Measurements from ENCODE around the gene CDC42. TPM values are rescaled to one million over a fixed set of nuclear protein-coding genes. Genes with fewer than 3 reads are reported as not detected.
A peak's percentile ranks its signal among the peaks of the same experiment; 100 is the strongest.

Gene CDC42
- total and polyA plus RNA-seq, 3 experiments from 2014 or later, result 294 to 347 (median 317) TPM

DNA sequence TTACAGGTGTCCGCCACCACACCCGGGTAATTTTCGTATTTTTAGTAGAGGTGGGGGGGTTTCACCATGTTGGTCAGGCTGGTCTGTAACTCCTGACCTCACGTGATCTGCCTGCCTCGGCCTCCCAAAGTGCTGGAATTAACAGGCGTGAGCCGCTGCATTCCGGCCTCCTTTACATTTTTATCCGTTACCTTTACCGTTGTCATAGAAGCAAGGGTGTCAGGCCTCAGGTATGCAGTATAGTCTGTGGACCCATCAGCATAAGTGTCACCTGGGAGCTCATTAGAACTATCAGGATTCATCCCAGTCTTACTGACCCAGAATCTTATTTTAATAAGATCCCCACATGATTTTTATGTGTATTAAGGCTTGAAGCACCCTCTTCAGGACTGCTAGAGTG lies 5.4 kb downstream of the CDC42 start:
- no peak for DNase-seq
- ChIA-PET CTCF (no interaction called here), POLR2A (interaction anchor here (0.6 kb wide), 1 partner anchor 18 kb away, joined by 4 read pairs; no protein-coding TSS in a partner anchor)
- Histone ChIP-seq H3K27me3 (ENCODE audit: insufficient read depth, low read length, poor library complexity, severe bottlenecking) (no peaks in the 10 kb centered on the region), H3K4me1 (ENCODE audit: insufficient read depth, low read length) (peaks cover 78% of the 10 kb centered on the region), H3K36me3 (ENCODE audit: insufficient read depth, low read length) (no peaks in the 10 kb centered on the region), H3K27ac (ENCODE audit: low read depth, low read length) (no peak overlapping the region), H3K4me3 (ENCODE audit: low read length) (no peak overlapping the region), H3K9me3 (ENCODE audit: low read length) (no peaks in the 10 kb centered on the region)
- H3K4me3 Mint-ChIP-seq, result peak overlapping the region; percentile 49 to 84 (median 57)
- peaks cover 71 to 89% (median 88%) of the 10 kb centered on the region in 3 donors for H3K4me1 Mint-ChIP-seq
- H3K36me3 Mint-ChIP-seq, result peaks cover 10 to 60% (median 15%) of the 10 kb centered on the region in 3 donors
- H3K9me3 Mint-ChIP-seq, result peaks cover 0 to 1% (median 0%) of the 10 kb centered on the region in 5 donors
- peak overlapping the region in 5 of 8 donors; percentile 17 to 94 (median 84) for H3K27ac Mint-ChIP-seq
- peaks cover 0 to 2% of the 10 kb centered on the region in 2 donors for H3K27me3 Mint-ChIP-seq

DNA sequence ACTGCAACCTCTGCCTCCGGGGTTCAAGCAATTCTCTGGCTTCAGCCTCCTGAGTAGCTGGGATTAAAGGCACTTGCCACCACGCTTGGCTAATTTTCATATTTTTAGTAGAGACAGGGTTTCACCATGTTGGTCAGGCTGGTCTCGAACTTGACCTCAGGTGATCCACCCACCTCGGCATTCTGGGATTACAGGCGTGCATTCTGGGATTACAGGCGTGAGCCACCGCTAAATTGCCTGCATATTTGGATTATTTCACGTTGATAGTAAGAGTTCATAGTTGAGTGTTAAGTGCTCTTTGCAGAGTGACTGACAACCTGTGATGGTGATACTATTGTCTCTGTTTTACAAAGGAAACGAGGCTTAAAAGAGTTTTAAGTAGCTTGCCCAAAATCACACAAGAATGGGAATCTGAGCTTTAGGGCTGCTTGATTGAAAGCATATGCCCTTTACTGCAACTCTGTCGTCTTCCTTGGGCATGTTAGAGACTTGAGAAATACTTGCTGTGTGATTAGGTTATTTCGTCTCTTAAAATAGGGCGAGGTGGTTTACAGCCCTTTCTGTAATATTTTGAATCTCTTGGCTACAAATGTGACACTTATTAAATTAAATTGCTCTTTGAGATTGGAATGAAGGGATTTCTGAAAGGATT lies 12.4 kb downstream of the CDC42 start:
- H3K36me3 ChIP-seq (ENCODE audit: insufficient read depth, low read length), result peaks cover 12% of the 10 kb centered on the region
- peaks cover 90% of the 10 kb centered on the region for H3K4me1 ChIP-seq (ENCODE audit: insufficient read depth, low read length)
- no peaks in the 10 kb centered on the region for H3K27me3 Mint-ChIP-seq
- H3K27me3 ChIP-seq (ENCODE audit: insufficient read depth, low read length, poor library complexity, severe bottlenecking), result no peaks in the 10 kb centered on the region
- peak overlapping the region in 7 of 8 donors; percentile 66 to 93 (median 84) for H3K27ac Mint-ChIP-seq
- no peak overlapping the region for H3K27ac ChIP-seq (ENCODE audit: low read depth, low read length)
- peaks cover 6 to 60% (median 8%) of the 10 kb centered on the region in 3 donors for H3K36me3 Mint-ChIP-seq
- H3K4me3 ChIP-seq (ENCODE audit: low read length), result no peak overlapping the region
- no peak for DNase-seq
- no peaks in the 10 kb centered on the region for H3K9me3 ChIP-seq (ENCODE audit: low read length)
- peak overlapping the region; percentile 53 to 77 (median 72) for H3K4me3 Mint-ChIP-seq
- ChIA-PET POLR2A (no interaction called here), CTCF (interaction anchor here (0.9 to 1.3 kb wide), 2 partner anchors 15 to 41 kb away, joined by 3 to 4 read pairs; no protein-coding TSS in a partner anchor)
- peaks cover 82 to 93% (median 92%) of the 10 kb centered on the region in 3 donors for H3K4me1 Mint-ChIP-seq
- no peaks in the 10 kb centered on the region for H3K9me3 Mint-ChIP-seq

DNA sequence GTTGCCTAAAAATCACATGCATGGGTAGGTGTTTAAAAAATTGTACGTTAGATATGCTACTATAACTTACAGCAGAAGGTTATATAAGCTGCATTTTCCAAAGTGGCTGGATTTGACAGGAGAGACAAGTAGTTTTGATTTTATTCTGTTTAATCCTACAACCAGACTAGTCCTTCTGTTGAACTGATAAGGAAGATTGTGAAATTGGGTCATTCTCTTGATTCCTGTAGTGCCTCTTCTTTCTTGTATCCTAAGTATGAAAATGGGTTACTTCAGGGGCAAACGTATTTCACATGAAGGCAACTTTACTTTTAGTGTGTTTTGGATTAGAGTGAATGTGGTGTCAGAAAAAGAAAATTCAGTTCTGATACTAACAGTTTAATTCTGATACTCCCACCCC lies 19.0 kb downstream of the CDC42 start:
- H3K4me3 ChIP-seq (ENCODE audit: low read length), result no peak overlapping the region
- Mint-ChIP-seq H3K4me1 (peaks cover 74 to 89% (median 84%) of the 10 kb centered on the region in 3 donors), H3K9me3 (no peaks in the 10 kb centered on the region), H3K36me3 (peaks cover 9 to 65% (median 12%) of the 10 kb centered on the region in 3 donors), H3K4me3 (peak overlapping the region in 6 of 7 donors; percentile 34 to 56 (median 51)), H3K27me3 (no peaks in the 10 kb centered on the region), H3K27ac (peak overlapping the region in 7 of 8 donors; percentile 35 to 96 (median 72))
- ChIA-PET POLR2A (no interaction called here), CTCF (interaction anchor here (1.0 to 2.2 kb wide), 2 partner anchors 18 to 47 kb away, joined by 3 to 6 read pairs; no protein-coding TSS in a partner anchor)
- H3K27ac ChIP-seq (ENCODE audit: low read depth, low read length), result no peak overlapping the region
- no peaks in the 10 kb centered on the region for H3K27me3 ChIP-seq (ENCODE audit: insufficient read depth, low read length, poor library complexity, severe bottlenecking)
- peaks cover 10% of the 10 kb centered on the region for H3K36me3 ChIP-seq (ENCODE audit: insufficient read depth, low read length)
- H3K4me1 ChIP-seq (ENCODE audit: insufficient read depth, low read length), result peaks cover 82% of the 10 kb centered on the region
- no peaks in the 10 kb centered on the region for H3K9me3 ChIP-seq (ENCODE audit: low read length)
- no peak for DNase-seq

DNA sequence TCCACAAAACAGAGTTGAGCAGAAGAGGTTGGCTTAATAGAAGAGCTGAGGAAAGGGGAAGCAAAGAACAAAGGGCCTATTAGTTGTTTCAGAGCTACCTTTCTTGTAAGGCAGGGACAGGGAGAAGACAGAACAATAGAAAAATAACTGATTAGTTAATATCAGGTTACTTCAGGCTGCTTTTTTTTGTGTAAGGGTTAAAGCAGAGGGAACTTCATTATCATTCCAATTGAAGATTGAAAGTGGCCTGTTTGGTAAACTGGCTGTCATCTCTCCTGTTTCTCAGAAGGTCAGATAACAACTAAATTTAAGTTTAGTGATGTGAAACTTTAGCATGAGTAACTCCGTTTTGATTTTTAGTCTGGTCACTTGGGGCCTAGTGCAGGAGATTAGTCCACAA lies 22.3 kb downstream of the CDC42 start:
- no peaks in the 10 kb centered on the region for H3K27me3 Mint-ChIP-seq
- H3K36me3 Mint-ChIP-seq, result peaks cover 11 to 75% (median 26%) of the 10 kb centered on the region in 3 donors
- H3K4me1 ChIP-seq (ENCODE audit: insufficient read depth, low read length), result peaks cover 84% of the 10 kb centered on the region
- H3K9me3 ChIP-seq (ENCODE audit: low read length), result no peaks in the 10 kb centered on the region
- H3K4me3 ChIP-seq (ENCODE audit: low read length), result no peak overlapping the region
- peak overlapping the region; percentile 19 to 88 (median 75) for H3K27ac Mint-ChIP-seq
- ChIA-PET POLR2A (no interaction called here), CTCF (no interaction called here)
- peak overlapping the region; percentile 1 to 85 (median 62) for H3K4me3 Mint-ChIP-seq
- H3K4me1 Mint-ChIP-seq, result peaks cover 78 to 94% (median 90%) of the 10 kb centered on the region in 3 donors
- no peak overlapping the region for H3K27ac ChIP-seq (ENCODE audit: low read depth, low read length)
- H3K27me3 ChIP-seq (ENCODE audit: insufficient read depth, low read length, poor library complexity, severe bottlenecking), result no peaks in the 10 kb centered on the region
- H3K9me3 Mint-ChIP-seq, result no peaks in the 10 kb centered on the region
- no peak for DNase-seq
- H3K36me3 ChIP-seq (ENCODE audit: insufficient read depth, low read length), result peaks cover 7% of the 10 kb centered on the region

DNA sequence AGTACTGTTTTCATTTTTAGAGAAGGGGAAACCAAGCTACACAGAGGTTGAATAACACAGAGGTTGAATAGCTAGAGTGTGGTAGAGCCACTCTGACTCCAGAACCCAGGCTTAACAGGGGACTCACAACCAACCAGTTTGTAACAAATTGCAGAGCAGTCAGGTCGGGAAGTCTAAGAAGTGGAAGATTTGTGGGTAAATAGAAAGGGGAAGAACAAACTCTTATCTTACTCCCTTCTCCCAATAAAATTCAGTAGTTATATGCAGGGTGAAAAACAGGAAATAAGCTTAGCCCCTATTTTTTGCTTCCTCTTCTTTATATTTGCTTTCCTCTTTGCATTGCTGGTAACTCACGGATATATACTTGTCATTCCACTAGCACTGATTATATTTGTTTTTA lies 23.2 kb downstream of the CDC42 start:
- DNase-seq, result no peak
- H3K36me3 Mint-ChIP-seq, result peaks cover 12 to 77% (median 25%) of the 10 kb centered on the region in 3 donors
- Histone ChIP-seq H3K4me3 (ENCODE audit: low read length) (no peak overlapping the region), H3K36me3 (ENCODE audit: insufficient read depth, low read length) (peaks cover 12% of the 10 kb centered on the region), H3K27me3 (ENCODE audit: insufficient read depth, low read length, poor library complexity, severe bottlenecking) (no peaks in the 10 kb centered on the region), H3K9me3 (ENCODE audit: low read length) (no peaks in the 10 kb centered on the region), H3K4me1 (ENCODE audit: insufficient read depth, low read length) (peaks cover 90% of the 10 kb centered on the region), H3K27ac (ENCODE audit: low read depth, low read length) (no peak overlapping the region)
- peaks cover 77 to 97% (median 95%) of the 10 kb centered on the region in 3 donors for H3K4me1 Mint-ChIP-seq
- H3K27ac Mint-ChIP-seq, result peak overlapping the region in 7 of 8 donors; percentile 70 to 95 (median 82)
- no peaks in the 10 kb centered on the region for H3K9me3 Mint-ChIP-seq
- CTCF ChIA-PET, result no interaction called here
- H3K27me3 Mint-ChIP-seq, result no peaks in the 10 kb centered on the region
- POLR2A ChIA-PET, result no interaction called here
- peak overlapping the region; percentile 28 to 85 (median 66) for H3K4me3 Mint-ChIP-seq

DNA sequence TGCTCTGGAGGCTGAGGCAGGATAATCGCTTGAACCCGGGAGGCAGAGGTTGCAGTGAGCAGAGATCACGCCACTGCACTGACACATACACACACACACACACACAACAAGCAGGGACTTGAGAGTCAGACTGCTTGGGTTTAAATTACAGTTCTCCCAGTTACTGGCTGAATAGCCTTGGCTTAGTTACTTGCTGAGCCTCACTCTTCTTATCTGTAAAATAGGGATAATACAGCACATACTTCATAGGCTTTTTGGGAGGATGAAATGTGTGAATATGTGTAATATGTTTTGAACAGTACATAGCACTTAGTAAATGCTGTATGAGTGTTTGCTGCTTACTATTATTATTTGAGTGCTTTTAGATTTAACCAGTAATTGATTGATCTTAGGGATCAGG lies 23.8 kb downstream of the CDC42 start:
- H3K9me3 Mint-ChIP-seq, result no peaks in the 10 kb centered on the region
- H3K4me3 Mint-ChIP-seq, result peak overlapping the region; percentile 20 to 85 (median 68)
- DNase-seq, result no peak
- CTCF ChIA-PET, result no interaction called here
- Histone ChIP-seq H3K27ac (ENCODE audit: low read depth, low read length) (no peak overlapping the region), H3K9me3 (ENCODE audit: low read length) (no peaks in the 10 kb centered on the region), H3K4me3 (ENCODE audit: low read length) (no peak overlapping the region), H3K27me3 (ENCODE audit: insufficient read depth, low read length, poor library complexity, severe bottlenecking) (no peaks in the 10 kb centered on the region), H3K36me3 (ENCODE audit: insufficient read depth, low read length) (peaks cover 15% of the 10 kb centered on the region), H3K4me1 (ENCODE audit: insufficient read depth, low read length) (peaks cover 92% of the 10 kb centered on the region)
- H3K4me1 Mint-ChIP-seq, result peaks cover 78 to 100% (median 98%) of the 10 kb centered on the region in 3 donors
- H3K27me3 Mint-ChIP-seq, result no peaks in the 10 kb centered on the region
- POLR2A ChIA-PET, result no interaction called here
- peaks cover 12 to 80% (median 25%) of the 10 kb centered on the region in 3 donors for H3K36me3 Mint-ChIP-seq
- peak overlapping the region in 7 of 8 donors; percentile 34 to 95 (median 82) for H3K27ac Mint-ChIP-seq

DNA sequence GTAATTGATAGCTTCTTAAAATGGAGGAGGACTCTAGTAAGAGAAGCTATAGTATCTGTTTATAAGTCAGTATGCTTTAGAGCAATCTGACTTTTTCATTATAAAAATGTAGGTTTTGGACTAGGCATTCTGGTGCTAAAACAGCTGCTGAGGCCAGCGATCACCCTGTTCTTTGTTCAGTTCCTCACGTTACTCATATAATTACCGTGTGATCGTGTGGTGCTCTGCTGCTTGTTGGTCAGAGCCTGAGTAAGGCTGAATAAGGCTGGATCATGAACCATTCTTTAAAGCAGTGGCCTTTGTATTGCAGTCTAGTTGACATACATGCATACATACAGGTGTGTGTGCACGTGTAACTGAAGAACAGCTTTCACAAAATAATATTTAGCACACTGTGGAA lies 25.2 kb downstream of the CDC42 start:
- no peaks in the 10 kb centered on the region for H3K9me3 Mint-ChIP-seq
- no peaks in the 10 kb centered on the region for H3K27me3 Mint-ChIP-seq
- peaks cover 76 to 99% (median 98%) of the 10 kb centered on the region in 3 donors for H3K4me1 Mint-ChIP-seq
- H3K27ac Mint-ChIP-seq, result peak overlapping the region in 7 of 8 donors; percentile 22 to 90 (median 49)
- no peak overlapping the region for H3K4me3 ChIP-seq (ENCODE audit: low read length)
- ChIA-PET CTCF (interaction anchor here (1.0 kb wide), 1 partner anchor 56 kb away, joined by 3 read pairs; no protein-coding TSS in a partner anchor), POLR2A (no interaction called here)
- peaks cover 8 to 81% (median 30%) of the 10 kb centered on the region in 3 donors for H3K36me3 Mint-ChIP-seq
- H3K9me3 ChIP-seq (ENCODE audit: low read length), result no peaks in the 10 kb centered on the region
- peaks cover 23% of the 10 kb centered on the region for H3K36me3 ChIP-seq (ENCODE audit: insufficient read depth, low read length)
- peaks cover 80% of the 10 kb centered on the region for H3K4me1 ChIP-seq (ENCODE audit: insufficient read depth, low read length)
- peak overlapping the region in 6 of 7 donors; percentile 17 to 50 (median 38) for H3K4me3 Mint-ChIP-seq
- H3K27ac ChIP-seq (ENCODE audit: low read depth, low read length), result no peak overlapping the region
- no peaks in the 10 kb centered on the region for H3K27me3 ChIP-seq (ENCODE audit: insufficient read depth, low read length, poor library complexity, severe bottlenecking)
- DNase-seq, result no peak

DNA sequence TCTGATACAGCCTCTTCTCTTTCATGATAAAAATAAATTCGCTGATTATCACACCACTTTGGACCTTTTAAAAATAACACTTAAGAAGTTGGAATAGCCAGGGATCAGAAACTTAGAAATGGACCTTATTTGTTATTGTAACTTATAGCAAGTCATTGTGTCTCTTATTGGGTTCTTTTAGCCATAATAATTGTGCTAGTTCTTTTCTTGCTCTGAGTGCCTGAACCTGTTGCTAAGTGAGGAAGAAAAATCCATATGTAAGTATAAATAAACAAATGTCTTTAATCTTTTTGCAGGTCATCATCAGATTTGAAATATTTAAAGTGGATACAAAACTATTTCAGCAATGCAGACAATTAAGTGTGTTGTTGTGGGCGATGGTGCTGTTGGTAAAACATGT lies 25.6 kb downstream of the CDC42 start:
- peak overlapping the region in 6 of 7 donors; percentile 2 to 49 (median 36) for H3K4me3 Mint-ChIP-seq
- CTCF ChIA-PET, result interaction anchor here (1.0 kb wide), 1 partner anchor 56 kb away, joined by 3 read pairs; no protein-coding TSS in a partner anchor
- Histone ChIP-seq H3K4me3 (ENCODE audit: low read length) (no peak overlapping the region), H3K27me3 (ENCODE audit: insufficient read depth, low read length, poor library complexity, severe bottlenecking) (no peaks in the 10 kb centered on the region), H3K36me3 (ENCODE audit: insufficient read depth, low read length) (peaks cover 23% of the 10 kb centered on the region), H3K4me1 (ENCODE audit: insufficient read depth, low read length) (peaks cover 76% of the 10 kb centered on the region), H3K9me3 (ENCODE audit: low read length) (no peaks in the 10 kb centered on the region), H3K27ac (ENCODE audit: low read depth, low read length) (no peak overlapping the region)
- DNase-seq, result no peak
- peak overlapping the region in 7 of 8 donors; percentile 1 to 90 (median 47) for H3K27ac Mint-ChIP-seq
- H3K27me3 Mint-ChIP-seq, result no peaks in the 10 kb centered on the region
- no peaks in the 10 kb centered on the region for H3K9me3 Mint-ChIP-seq
- H3K4me1 Mint-ChIP-seq, result peaks cover 73 to 95% (median 94%) of the 10 kb centered on the region in 3 donors
- POLR2A ChIA-PET, result no interaction called here
- H3K36me3 Mint-ChIP-seq, result peaks cover 8 to 82% (median 30%) of the 10 kb centered on the region in 3 donors
